ENCODE data around the gene DAPL1. TPM values are rescaled to one million over a fixed set of nuclear protein-coding genes. Genes with fewer than 3 reads are reported as not detected.

The DAPL1 gene
- total and polyA plus RNA-seq, 2 donors (not counting 1 experiment from before 2014, with no cell fraction given): not detected

DNA sequence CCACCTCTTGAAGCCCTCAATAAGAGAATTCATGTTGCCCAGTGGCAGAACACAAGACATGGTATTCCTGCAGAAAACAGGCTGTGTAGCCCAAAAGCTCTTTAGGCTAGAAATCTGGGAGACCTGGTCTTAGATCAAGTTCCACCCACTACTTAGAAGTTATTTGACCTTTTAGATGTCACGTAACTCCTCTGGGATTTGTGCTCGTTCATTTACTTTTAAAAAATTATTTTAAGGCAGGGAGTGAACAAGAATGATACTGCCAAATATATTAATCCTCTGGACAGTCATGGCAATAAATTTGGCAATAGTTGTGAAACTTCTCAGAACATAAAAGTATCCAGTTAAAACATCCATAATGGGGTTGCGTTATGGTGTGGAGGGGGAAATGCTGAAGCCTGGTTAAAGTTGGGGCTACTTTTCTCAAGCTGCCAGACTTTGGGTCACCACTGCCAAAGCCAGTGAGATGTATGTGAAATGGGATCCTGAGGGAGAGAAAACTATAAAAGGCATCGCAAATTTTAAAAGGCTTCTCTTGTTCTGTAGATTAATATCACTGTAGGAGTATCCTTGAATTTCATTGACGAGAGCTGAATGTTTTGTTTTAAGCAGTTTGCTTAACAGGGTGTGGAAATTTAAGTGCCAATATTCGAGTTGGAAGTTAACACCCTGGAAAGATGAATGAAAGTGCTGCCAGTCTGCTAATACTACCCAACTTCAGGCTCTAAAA lies 15.8 kb downstream of the DAPL1 start:
- Histone ChIP-seq H4K20me1 (ENCODE audit: control insufficient read depth, insufficient read depth, low read length, poor library complexity, severe bottlenecking) (no peaks in the 10 kb centered on the region), H3K9me3 (ENCODE audit: control extremely low read depth in 1 of 3, control insufficient read depth in 2 of 3, insufficient read depth in 1 of 3, low read length in 2 of 3) (no peaks in the 10 kb centered on the region), H3K9ac (ENCODE audit: low read length) (no peak overlapping the region), H3K27me3 (replicated peaks in 1 of 4; ENCODE audit: control extremely low read depth in 1 of 4, control insufficient read depth in 3 of 4, insufficient read depth in 4 of 4, low read length in 3 of 4) (no peaks in the 10 kb centered on the region), H3K79me2 (ENCODE audit: control insufficient read depth, insufficient read depth, low read length) (no peaks in the 10 kb centered on the region), H3K27ac (ENCODE audit: low read length in 2 of 2) (no peak overlapping the region), H3K36me3 (replicated peaks in 1 of 2; ENCODE audit: control extremely low read depth in 1 of 2, control insufficient read depth in 1 of 2, extremely low read depth in 1 of 2, insufficient read depth in 2 of 2, low read length in 1 of 2) (no peaks in the 10 kb centered on the region), H2AFZ (ENCODE audit: insufficient read depth, low read depth, low read length, poor library complexity, severe bottlenecking) (no peak overlapping the region), H3K4me2 (replicated peaks; ENCODE audit: low read depth, low read length, poor library complexity, severe bottlenecking) (no peak overlapping the region), H3K4me1 (ENCODE audit: control insufficient read depth in 2 of 2, insufficient read depth in 2 of 2, low read length in 2 of 2) (no peaks in the 10 kb centered on the region), H3K4me3 (ENCODE audit: control extremely low read depth in 1 of 5, extremely low read depth in 1 of 5, insufficient read depth in 1 of 5, low read depth in 2 of 5, low read length in 4 of 5) (no peak overlapping the region)
- CTCF ChIA-PET: no interaction called here
- H3K27ac Mint-ChIP-seq: no peak overlapping the region
- ATAC-seq (ENCODE audit: low read depth): no peak
- 100% methylated on average over 1 of the region's 6 CpGs for WGBS (ENCODE audit: insufficient coverage)
- no peaks in the 10 kb centered on the region for H3K4me1 Mint-ChIP-seq
- DNase-seq: no peak
- peaks cover 19% of the 10 kb centered on the region for H3K27me3 Mint-ChIP-seq
- no peak overlapping the region for H3K4me3 Mint-ChIP-seq
- intact Hi-C loops (cut with micrococcal nuclease): no loop called here
- no peaks in the 10 kb centered on the region for H3K9me3 Mint-ChIP-seq (ENCODE audit: insufficient read depth)
- no peak for TF ChIP-seq EZH2 (IDR thresholded peaks at IDR 0.05; ENCODE audit: borderline replicate concordance, insufficient read depth, low read depth, low read length, poor library complexity, severe bottlenecking)
- TF ChIP-seq, protein P1, sequence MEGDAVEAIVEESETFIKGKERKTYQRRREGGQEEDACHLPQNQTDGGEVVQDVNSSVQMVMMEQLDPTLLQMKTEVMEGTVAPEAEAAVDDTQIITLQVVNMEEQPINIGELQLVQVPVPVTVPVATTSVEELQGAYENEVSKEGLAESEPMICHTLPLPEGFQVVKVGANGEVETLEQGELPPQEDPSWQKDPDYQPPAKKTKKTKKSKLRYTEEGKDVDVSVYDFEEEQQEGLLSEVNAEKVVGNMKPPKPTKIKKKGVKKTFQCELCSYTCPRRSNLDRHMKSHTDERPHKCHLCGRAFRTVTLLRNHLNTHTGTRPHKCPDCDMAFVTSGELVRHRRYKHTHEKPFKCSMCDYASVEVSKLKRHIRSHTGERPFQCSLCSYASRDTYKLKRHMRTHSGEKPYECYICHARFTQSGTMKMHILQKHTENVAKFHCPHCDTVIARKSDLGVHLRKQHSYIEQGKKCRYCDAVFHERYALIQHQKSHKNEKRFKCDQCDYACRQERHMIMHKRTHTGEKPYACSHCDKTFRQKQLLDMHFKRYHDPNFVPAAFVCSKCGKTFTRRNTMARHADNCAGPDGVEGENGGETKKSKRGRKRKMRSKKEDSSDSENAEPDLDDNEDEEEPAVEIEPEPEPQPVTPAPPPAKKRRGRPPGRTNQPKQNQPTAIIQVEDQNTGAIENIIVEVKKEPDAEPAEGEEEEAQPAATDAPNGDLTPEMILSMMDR (IDR thresholded peaks at IDR 0.05): no peak
- POLR2A ChIA-PET: no interaction called here

DNA sequence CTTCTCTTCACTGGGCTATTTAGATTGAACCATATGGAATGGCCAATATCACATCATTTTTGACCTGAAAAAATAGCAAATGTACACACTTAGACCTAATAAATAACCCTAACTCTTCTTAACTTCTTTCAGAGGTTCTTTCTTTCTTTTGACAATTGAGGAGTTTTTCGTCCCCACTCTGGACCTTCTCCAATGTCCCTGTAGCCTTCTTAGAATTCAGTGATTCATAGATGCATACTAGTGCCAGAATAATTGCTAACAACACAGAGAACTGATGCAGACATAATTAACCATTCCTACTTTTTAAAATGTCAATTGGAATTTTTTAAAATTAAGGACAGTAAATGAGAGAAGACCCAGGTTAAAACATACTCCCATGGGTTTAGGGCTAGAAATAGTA lies 20.0 kb downstream of the DAPL1 start:
- Mint-ChIP-seq H3K9me3 (ENCODE audit: insufficient read depth) (no peaks in the 10 kb centered on the region), H3K4me3 (no peak overlapping the region), H3K27me3 (peaks cover 22% of the 10 kb centered on the region), H3K4me1 (no peaks in the 10 kb centered on the region), H3K27ac (no peak overlapping the region)
- H4K20me1 ChIP-seq (ENCODE audit: control insufficient read depth, insufficient read depth, low read length, poor library complexity, severe bottlenecking): no peaks in the 10 kb centered on the region
- WGBS (ENCODE audit: insufficient coverage): no CpG with 5 or more reads among the region's 1 CpG
- DNase-seq (no peak), ATAC-seq (ENCODE audit: low read depth) (no peak)
- H3K9ac ChIP-seq (ENCODE audit: low read length): no peak overlapping the region
- no peaks in the 10 kb centered on the region for H3K27me3 ChIP-seq (replicated peaks in 1 of 4; ENCODE audit: control extremely low read depth in 1 of 4, control insufficient read depth in 3 of 4, insufficient read depth in 4 of 4, low read length in 3 of 4)
- no peaks in the 10 kb centered on the region for H3K9me3 ChIP-seq (ENCODE audit: control extremely low read depth in 1 of 3, control insufficient read depth in 2 of 3, insufficient read depth in 1 of 3, low read length in 2 of 3)
- TF ChIP-seq EZH2 (IDR thresholded peaks at IDR 0.05; ENCODE audit: borderline replicate concordance, insufficient read depth, low read depth, low read length, poor library complexity, severe bottlenecking): no peak
- TF ChIP-seq, protein P1 (IDR thresholded peaks at IDR 0.05): no peak
- no peaks in the 10 kb centered on the region for H3K36me3 ChIP-seq (replicated peaks in 1 of 2; ENCODE audit: control extremely low read depth in 1 of 2, control insufficient read depth in 1 of 2, extremely low read depth in 1 of 2, insufficient read depth in 2 of 2, low read length in 1 of 2)
- no peak overlapping the region for H3K27ac ChIP-seq (ENCODE audit: low read length in 2 of 2)
- CTCF ChIA-PET: no interaction called here
- intact Hi-C loops (cut with micrococcal nuclease): no loop called here
- no peak overlapping the region for H3K4me3 ChIP-seq (ENCODE audit: control extremely low read depth in 1 of 5, extremely low read depth in 1 of 5, insufficient read depth in 1 of 5, low read depth in 2 of 5, low read length in 4 of 5)
- POLR2A ChIA-PET: no interaction called here
- no peak overlapping the region for H2AFZ ChIP-seq (ENCODE audit: insufficient read depth, low read depth, low read length, poor library complexity, severe bottlenecking)
- H3K4me1 ChIP-seq (ENCODE audit: control insufficient read depth in 2 of 2, insufficient read depth in 2 of 2, low read length in 2 of 2): no peaks in the 10 kb centered on the region
- no peak overlapping the region for H3K4me2 ChIP-seq (replicated peaks; ENCODE audit: low read depth, low read length, poor library complexity, severe bottlenecking)
- H3K79me2 ChIP-seq (ENCODE audit: control insufficient read depth, insufficient read depth, low read length): no peaks in the 10 kb centered on the region

All from B cell (primary cell).